Smooth muscle cell (in vitro differentiated cells): ENCODE measurements around the gene CRTAC1. TPM values are rescaled to one million over a fixed set of nuclear protein-coding genes. Genes with fewer than 3 reads are reported as not detected.

Experiments used
- DNase-seq: peaks from one replicate; lab custom pipeline; 2025; ENCODE audit not compliant: unreplicated experiment; lab: John Stamatoyannopoulos, UW
- H2AFZ ChIP-seq: fragments of 200-600 bp; sonication (generic); 2 replicates; pipeline ENCODE4 v1.6.0; 2016; ENCODE audit warnings: antibody characterized with exemption, low read depth, mild to moderate bottlenecking
- H3F3A ChIP-seq: fragments of 200-600 bp; sonication (generic); 2 replicates; pipeline ENCODE4 v1.6.0; 2017; ENCODE audit warnings: antibody characterized with exemption, low read depth
- H3K27ac ChIP-seq: fragments of 200-600 bp; sonication (generic); 2 replicates; pipeline ENCODE4 v1.5.1; 2016; ENCODE audit warnings: low read depth, mild to moderate bottlenecking
- H3K27me3 ChIP-seq: fragments of 200-600 bp; sonication (generic); 2 replicates; pipeline ENCODE4 v1.6.1; 2016; ENCODE audit warnings: low read depth, mild to moderate bottlenecking
- H3K36me3 ChIP-seq: fragments of 200-600 bp; sonication (generic); 2 replicates; pipeline ENCODE4 v1.5.1; 2016; ENCODE audit warnings: low read depth
- H3K4me1 ChIP-seq: fragments of 200-600 bp; sonication (generic); 2 replicates; pipeline ENCODE4 v1.5.1; 2016; ENCODE audit warnings: low read depth
- H3K4me2 ChIP-seq: fragments of 200-600 bp; sonication (generic); 2 replicates; pipeline ENCODE4 v1.6.0; 2016; ENCODE audit warnings: mild to moderate bottlenecking
- H3K4me3 ChIP-seq: fragments of 200-600 bp; sonication (generic); 2 replicates; pipeline ENCODE4 v1.5.1; 2016; ENCODE audit warnings: mild to moderate bottlenecking
- H3K79me2 ChIP-seq: fragments of 200-600 bp; sonication (generic); 2 replicates; pipeline ENCODE4 v1.6.0; 2016; ENCODE audit warnings: low read depth, mild to moderate bottlenecking
- H3K9ac ChIP-seq: fragments of 200-600 bp; sonication (generic); 2 replicates; pipeline ENCODE4 v1.6.0; 2016; ENCODE audit warnings: low read depth
- H3K9me3 ChIP-seq: fragments of 200-600 bp; sonication (generic); replicated peaks from 2 replicates; pipeline ENCODE4 v1.5.1; 2016; ENCODE audit warnings: low read depth
- H4K20me1 ChIP-seq: fragments of 200-600 bp; sonication (generic); 2 replicates; pipeline ENCODE4 v1.6.0; 2016; ENCODE audit warnings: low read depth
- WGBS: methylation state at CpG from one replicate; pipeline ENCODE4 v1.1.7; 2016; ENCODE audit warnings: low lambda C conversion rate; 5-methylcytosine and 5-hydroxymethylcytosine counted together
- polyA plus RNA-seq: library from polyadenylated mRNA; unstranded; fragments of >200 nt; fragmentation: Nextera tagmentation; extraction: Ambion mirVana; gene quantifications from 2 replicates; pipeline ENCODE4 v1.2.1, GENCODE V29; 2016
- total RNA-seq: library from RNA; depleted of rRNA; stranded (reverse); fragments of >200 nt; gene quantifications from 2 replicates; pipeline ENCODE4 v1.2.3, GENCODE V29; 2014
- TF ChIP-seq, protein P1 (sequence below): fragments of 200-600 bp; sonication (generic); IDR thresholded peaks from 2 replicates; pipeline ENCODE4 v1.5.1; 2017; ENCODE audit warnings: borderline replicate concordance, mild to moderate bottlenecking, antibody characterized with exemption; ENCODE audit not compliant: insufficient read depth, poor library complexity, severe bottlenecking

Gene CRTAC1
- total and polyA plus RNA-seq, 2 experiments from 2014 or later, result 0.31 to 0.65 TPM

DNA sequence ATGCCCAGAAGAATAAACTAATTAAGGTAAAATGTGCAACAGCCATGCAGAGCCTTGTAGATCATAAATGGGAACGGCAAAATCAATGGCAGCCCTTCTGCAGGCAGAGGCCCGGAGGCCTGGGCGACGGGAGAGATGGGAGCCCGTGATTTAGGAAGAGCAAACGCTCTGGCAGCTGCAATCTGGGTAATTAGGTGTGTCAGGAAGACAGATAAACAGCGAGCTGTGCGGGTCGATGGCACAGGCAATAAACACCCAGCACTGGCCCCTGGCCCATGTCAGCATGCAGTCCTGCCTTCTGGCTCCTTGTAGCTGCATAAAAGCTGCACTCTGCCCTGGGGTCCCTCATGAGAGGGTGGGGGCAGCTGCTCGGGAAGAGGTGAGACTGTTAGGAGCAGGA, 102.8 kb downstream of the CRTAC1 start:
- TF ChIP-seq, protein P1, sequence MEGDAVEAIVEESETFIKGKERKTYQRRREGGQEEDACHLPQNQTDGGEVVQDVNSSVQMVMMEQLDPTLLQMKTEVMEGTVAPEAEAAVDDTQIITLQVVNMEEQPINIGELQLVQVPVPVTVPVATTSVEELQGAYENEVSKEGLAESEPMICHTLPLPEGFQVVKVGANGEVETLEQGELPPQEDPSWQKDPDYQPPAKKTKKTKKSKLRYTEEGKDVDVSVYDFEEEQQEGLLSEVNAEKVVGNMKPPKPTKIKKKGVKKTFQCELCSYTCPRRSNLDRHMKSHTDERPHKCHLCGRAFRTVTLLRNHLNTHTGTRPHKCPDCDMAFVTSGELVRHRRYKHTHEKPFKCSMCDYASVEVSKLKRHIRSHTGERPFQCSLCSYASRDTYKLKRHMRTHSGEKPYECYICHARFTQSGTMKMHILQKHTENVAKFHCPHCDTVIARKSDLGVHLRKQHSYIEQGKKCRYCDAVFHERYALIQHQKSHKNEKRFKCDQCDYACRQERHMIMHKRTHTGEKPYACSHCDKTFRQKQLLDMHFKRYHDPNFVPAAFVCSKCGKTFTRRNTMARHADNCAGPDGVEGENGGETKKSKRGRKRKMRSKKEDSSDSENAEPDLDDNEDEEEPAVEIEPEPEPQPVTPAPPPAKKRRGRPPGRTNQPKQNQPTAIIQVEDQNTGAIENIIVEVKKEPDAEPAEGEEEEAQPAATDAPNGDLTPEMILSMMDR, result no peak
- Histone ChIP-seq H3K27ac (no peak overlapping the region), H3K36me3 (no peaks in the 10 kb centered on the region), H4K20me1 (no peaks in the 10 kb centered on the region), H3K79me2 (no peaks in the 10 kb centered on the region), H2AFZ (no peak overlapping the region), H3K27me3 (peaks cover 48% of the 10 kb centered on the region), H3K4me2 (no peak overlapping the region), H3K9me3 (no peaks in the 10 kb centered on the region), H3K9ac (no peak overlapping the region), H3K4me3 (no peak overlapping the region), H3K4me1 (no peaks in the 10 kb centered on the region), H3F3A (no peaks in the 10 kb centered on the region)
- 74% methylated on average over 10 of the region's 10 CpGs for WGBS
- no peak for DNase-seq

DNA sequence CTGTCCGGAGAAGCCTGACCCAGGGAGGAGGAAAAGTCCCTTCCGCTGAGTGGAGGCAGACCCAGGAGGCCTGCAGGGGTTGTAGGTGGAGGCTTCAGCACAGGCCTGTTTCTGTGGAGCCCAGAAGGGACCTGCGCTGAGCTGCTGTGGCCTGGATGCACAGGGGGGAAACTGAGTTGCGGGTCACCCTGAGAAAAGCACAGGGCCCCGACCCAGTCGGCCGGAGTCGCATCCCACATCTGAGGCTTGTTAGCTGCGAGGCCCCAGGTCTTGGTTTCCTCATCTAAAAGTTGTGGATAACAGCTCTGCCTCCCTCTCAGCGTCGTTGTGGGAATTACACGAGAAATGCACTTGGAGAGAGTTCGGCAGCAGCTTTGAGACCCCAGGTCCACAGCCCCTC, 104.4 kb downstream of the CRTAC1 start:
- Histone ChIP-seq H4K20me1 (no peaks in the 10 kb centered on the region), H3K27me3 (peaks cover 41% of the 10 kb centered on the region), H2AFZ (no peak overlapping the region), H3K79me2 (no peaks in the 10 kb centered on the region), H3K4me3 (no peak overlapping the region), H3K27ac (no peak overlapping the region), H3K36me3 (no peaks in the 10 kb centered on the region), H3K4me1 (no peaks in the 10 kb centered on the region), H3F3A (no peaks in the 10 kb centered on the region), H3K9me3 (no peaks in the 10 kb centered on the region), H3K4me2 (no peak overlapping the region), H3K9ac (no peak overlapping the region)
- WGBS, result 92% methylated on average over 13 of the region's 13 CpGs
- TF ChIP-seq, protein P1, result no peak
- no peak for DNase-seq

DNA sequence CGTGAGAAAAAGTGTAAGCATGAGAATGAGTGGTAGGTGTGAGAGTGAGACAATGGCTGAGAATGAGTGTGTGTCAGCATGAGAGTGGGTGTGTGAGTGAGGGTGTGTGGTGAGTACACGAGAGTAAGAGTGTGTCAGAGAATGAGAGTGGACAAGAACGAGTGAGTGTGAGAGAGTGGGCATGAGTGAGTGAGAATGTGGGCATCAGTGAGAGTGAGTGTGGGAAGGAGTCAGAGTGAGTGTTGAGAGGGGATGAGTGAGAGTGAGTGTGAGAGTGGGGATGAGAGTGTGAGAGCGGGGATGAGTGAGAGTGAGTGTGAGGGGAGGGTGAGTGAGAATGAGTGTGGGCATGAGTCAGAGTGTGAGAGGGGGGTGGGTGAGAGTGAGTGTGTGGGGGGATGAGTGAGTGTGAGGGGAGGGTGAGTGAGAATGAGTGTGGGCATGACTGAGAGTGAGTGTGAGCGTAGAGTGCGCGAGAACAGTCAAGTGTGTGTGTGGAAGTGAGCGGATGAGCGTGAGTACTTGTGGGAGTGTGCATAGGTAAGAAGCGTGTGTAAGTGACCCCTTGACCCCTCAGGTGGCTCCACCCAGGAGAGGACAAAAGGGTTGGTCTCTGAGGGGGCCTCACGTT, 105.0 kb downstream of the CRTAC1 start:
- TF ChIP-seq, protein P1, result no peak

DNA sequence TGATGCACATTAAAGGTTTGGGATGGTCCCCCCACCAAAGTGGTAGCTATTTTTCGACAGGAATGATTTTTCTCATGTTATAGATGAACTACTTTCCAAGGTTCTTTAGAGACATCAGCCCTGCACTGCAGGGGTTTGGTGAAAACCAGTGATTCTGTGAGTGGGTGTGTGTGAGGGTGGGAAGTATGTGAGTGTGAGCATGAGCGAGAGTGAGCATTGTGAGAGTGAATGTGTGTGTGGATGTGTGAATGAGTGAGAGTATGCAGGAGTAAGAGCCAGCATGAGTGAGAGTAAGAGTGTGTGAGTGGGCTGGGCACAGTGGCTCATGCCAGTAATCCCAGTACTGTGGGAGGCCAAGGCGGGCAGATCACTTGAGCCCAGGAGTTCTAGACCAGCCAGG, 105.7 kb downstream of the CRTAC1 start:
- H3K27me3 ChIP-seq, result peaks cover 42% of the 10 kb centered on the region
- H3K36me3 ChIP-seq, result no peaks in the 10 kb centered on the region
- H3K9ac ChIP-seq, result no peak overlapping the region
- H3K9me3 ChIP-seq, result no peaks in the 10 kb centered on the region
- H4K20me1 ChIP-seq, result no peaks in the 10 kb centered on the region
- H3F3A ChIP-seq, result no peaks in the 10 kb centered on the region
- no peaks in the 10 kb centered on the region for H3K4me1 ChIP-seq
- H3K27ac ChIP-seq, result no peak overlapping the region
- no peak overlapping the region for H3K4me2 ChIP-seq
- no peak overlapping the region for H2AFZ ChIP-seq
- TF ChIP-seq, protein P1, result no peak
- H3K79me2 ChIP-seq, result no peaks in the 10 kb centered on the region
- H3K4me3 ChIP-seq, result no peak overlapping the region
- WGBS, result 72% methylated on average over 3 of the region's 3 CpGs
- DNase-seq, result no peak

More for the DNA sequence above, 105.0 kb downstream of the CRTAC1 start:
- 91% methylated on average over 11 of the region's 11 CpGs for WGBS
- no peak overlapping the region for H3K4me3 ChIP-seq
- no peak overlapping the region for H3K27ac ChIP-seq
- H3K9ac ChIP-seq, result no peak overlapping the region
- no peaks in the 10 kb centered on the region for H3F3A ChIP-seq
- no peak overlapping the region for H2AFZ ChIP-seq
- H3K79me2 ChIP-seq, result no peaks in the 10 kb centered on the region
- H3K27me3 ChIP-seq, result peaks cover 43% of the 10 kb centered on the region
- DNase-seq, result no peak
- no peaks in the 10 kb centered on the region for H4K20me1 ChIP-seq
- H3K4me1 ChIP-seq, result no peaks in the 10 kb centered on the region
- no peaks in the 10 kb centered on the region for H3K36me3 ChIP-seq
- H3K4me2 ChIP-seq, result no peak overlapping the region
- no peaks in the 10 kb centered on the region for H3K9me3 ChIP-seq
